ENCODE data around the gene IQGAP2. TPM values are rescaled to one million over a fixed set of nuclear protein-coding genes. Genes with fewer than 3 reads are reported as not detected.

The IQGAP2 gene
- total RNA-seq, 1 experiment from 2014 or later: not detected

GRCh38 chr5:76384189-76384588 lies 18.9 kb upstream of the IQGAP2 start:
- intact Hi-C loops (cut with micrococcal nuclease): no loop called here
- peaks cover 11% of the 10 kb centered on the region for H3K4me1 ChIP-seq (ENCODE audit: insufficient read depth, low read length)
- no peaks in the 10 kb centered on the region for H3K79me2 ChIP-seq (ENCODE audit: low read length)
- POLR2A ChIA-PET (ENCODE audit: unreplicated experiment): no interaction called here
- H3K27ac ChIP-seq (ENCODE audit: low read length): no peak overlapping the region
- H3K9me3 ChIP-seq (ENCODE audit: low read length): no peaks in the 10 kb centered on the region
- no peak overlapping the region for H2AFZ ChIP-seq (ENCODE audit: low read length)
- CTCF ChIA-PET: no interaction called here
- no peaks in the 10 kb centered on the region for H3K27me3 ChIP-seq (ENCODE audit: low read length)
- no peak for ATAC-seq
- H4K20me1 ChIP-seq (ENCODE audit: low read length): no peaks in the 10 kb centered on the region
- no peaks in the 10 kb centered on the region for H3F3A ChIP-seq (ENCODE audit: low read length, unreplicated experiment)
- no peak overlapping the region for H3K4me3 ChIP-seq (ENCODE audit: low read length)
- TF ChIP-seq CTCF (conservative IDR thresholded peaks at IDR 0.05; ENCODE audit: low read depth, low read length): no peak
- no peak for TF ChIP-seq EZH2 (IDR thresholded peaks at IDR 0.05; ENCODE audit: low read length, unreplicated experiment)
- no peak for TF ChIP-seq EZH2phosphoT487 (IDR thresholded peaks at IDR 0.05; ENCODE audit: borderline replicate concordance, low read length)
- H3K9ac ChIP-seq (ENCODE audit: low read length): no peak overlapping the region
- H3K36me3 ChIP-seq (ENCODE audit: low read depth, low read length): no peaks in the 10 kb centered on the region
- no peak for DNase-seq
- no TSS peak for BruUV-seq (replicated peaks)
- H3K9me2 ChIP-seq (replicated peaks; ENCODE audit: low read length): no peaks in the 10 kb centered on the region
- no peak overlapping the region for H3K4me2 ChIP-seq (ENCODE audit: low read length)

- DNase-seq: no peak
- Histone ChIP-seq H3K4me3 (ENCODE audit: low read length) (no peak overlapping the region), H3K9ac (ENCODE audit: low read length) (no peak overlapping the region), H3K4me1 (ENCODE audit: insufficient read depth, low read length) (peaks cover 6% of the 10 kb centered on the region), H3K9me2 (replicated peaks; ENCODE audit: low read length) (no peaks in the 10 kb centered on the region), H3K79me2 (ENCODE audit: low read length) (no peaks in the 10 kb centered on the region), H3K9me3 (ENCODE audit: low read length) (no peaks in the 10 kb centered on the region), H3K4me2 (ENCODE audit: low read length) (no peak overlapping the region), H3K27ac (ENCODE audit: low read length) (no peak overlapping the region), H3F3A (ENCODE audit: low read length, unreplicated experiment) (no peaks in the 10 kb centered on the region), H3K36me3 (ENCODE audit: low read depth, low read length) (no peaks in the 10 kb centered on the region), H4K20me1 (ENCODE audit: low read length) (no peaks in the 10 kb centered on the region), H3K27me3 (ENCODE audit: low read length) (no peaks in the 10 kb centered on the region), H2AFZ (ENCODE audit: low read length) (no peak overlapping the region)
- CTCF ChIA-PET: no interaction called here
- intact Hi-C loops (cut with micrococcal nuclease): no loop called here
- no TSS peak for BruUV-seq (replicated peaks)
- POLR2A ChIA-PET (ENCODE audit: unreplicated experiment): no interaction called here
- ATAC-seq: no peak
- TF ChIP-seq EZH2phosphoT487 (IDR thresholded peaks at IDR 0.05; ENCODE audit: borderline replicate concordance, low read length) (no peak), CTCF (conservative IDR thresholded peaks at IDR 0.05; ENCODE audit: low read depth, low read length) (no peak), EZH2 (IDR thresholded peaks at IDR 0.05; ENCODE audit: low read length, unreplicated experiment) (no peak)
Observed at GRCh38 chr5:76384705-76385104, 18.4 kb upstream of the IQGAP2 start.

GRCh38 chr5:76385540-76385939 lies 17.5 kb upstream of the IQGAP2 start:
- intact Hi-C loops (cut with micrococcal nuclease): no loop called here

More at GRCh38 chr5:76385540-76385939, 17.5 kb upstream of the IQGAP2 start:
- Histone ChIP-seq H3K27me3 (ENCODE audit: low read length) (no peaks in the 10 kb centered on the region), H3K27ac (ENCODE audit: low read length) (no peak overlapping the region), H3K4me2 (ENCODE audit: low read length) (no peak overlapping the region), H3K9me2 (replicated peaks; ENCODE audit: low read length) (no peaks in the 10 kb centered on the region), H3K9ac (ENCODE audit: low read length) (no peak overlapping the region), H2AFZ (ENCODE audit: low read length) (no peak overlapping the region), H4K20me1 (ENCODE audit: low read length) (no peaks in the 10 kb centered on the region), H3K36me3 (ENCODE audit: low read depth, low read length) (no peaks in the 10 kb centered on the region), H3K9me3 (ENCODE audit: low read length) (no peaks in the 10 kb centered on the region), H3K4me3 (ENCODE audit: low read length) (no peak overlapping the region), H3K79me2 (ENCODE audit: low read length) (no peaks in the 10 kb centered on the region), H3K4me1 (ENCODE audit: insufficient read depth, low read length) (0 out of 2 replicates have a peak, but pooled peaks cover 3% of the 10 kb centered on the region), H3F3A (ENCODE audit: low read length, unreplicated experiment) (no peaks in the 10 kb centered on the region)
- POLR2A ChIA-PET (ENCODE audit: unreplicated experiment): no interaction called here
- CTCF ChIA-PET: no interaction called here
- ATAC-seq (no peak), DNase-seq (no peak)
- BruUV-seq (replicated peaks): no TSS peak
- TF ChIP-seq EZH2phosphoT487 (IDR thresholded peaks at IDR 0.05; ENCODE audit: borderline replicate concordance, low read length) (no peak), EZH2 (IDR thresholded peaks at IDR 0.05; ENCODE audit: low read length, unreplicated experiment) (no peak), CTCF (conservative IDR thresholded peaks at IDR 0.05; ENCODE audit: low read depth, low read length) (no peak)

Data from PC-3 (cell line).